Activated naive CD8-positive, alpha-beta T cell treated with anti-CD3 and anti-CD28 coated beads, Interleukin-2, amount 10 ng/mL, durations not matched to agents 7 days and 5 days (primary cell): Measurements from ENCODE around the gene MED12L. TPM values are rescaled to one million over a fixed set of nuclear protein-coding genes. Genes with fewer than 3 reads are reported as not detected.

Experiments
- ATAC-seq: fragments of 150-1000 bp; cut with Tn5 transposase; one replicate; pipeline ENCODE4 v1.10.0; 2021; ENCODE audit warnings: low read depth, moderate library complexity
- POLR2A ChIA-PET: fragments of 350-600 bp; sonication (Branson Sonifier 250); formaldehyde crosslinking; loops from one replicate; lab custom pipeline; 2021; ENCODE audit warnings: antibody characterized with exemption; lab: Charles Lee
- DNase-seq: peaks from one replicate; pipeline ENCODE4 v3.0.0; 2021
- H3K27ac Mint-ChIP-seq: one replicate; pipeline ENCODE4 v1.8.0; 2022; ENCODE audit warnings: mild to moderate bottlenecking, mixed read lengths
- H3K27me3 Mint-ChIP-seq: one replicate; pipeline ENCODE4 v1.8.0; 2022; ENCODE audit warnings: mild to moderate bottlenecking, moderate library complexity, mixed read lengths
- H3K36me3 Mint-ChIP-seq: one replicate; pipeline ENCODE4 v1.8.0; 2021; ENCODE audit warnings: mild to moderate bottlenecking, mixed read lengths
- H3K4me1 Mint-ChIP-seq: one replicate; pipeline ENCODE4 v1.8.0; 2021; ENCODE audit warnings: mixed read lengths
- H3K4me3 Mint-ChIP-seq: one replicate; pipeline ENCODE4 v1.8.0; 2022; ENCODE audit warnings: mild to moderate bottlenecking, moderate library complexity, mixed read lengths
- H3K9me3 Mint-ChIP-seq: one replicate; pipeline ENCODE4 v1.8.0; 2021; ENCODE audit warnings: mixed read lengths
- total RNA-seq, 2 experiments: library from RNA; stranded (reverse); gene quantifications; one replicate each; pipeline ENCODE4 v1.2.3, GENCODE V29; 2021

The MED12L gene
- total RNA-seq, 2 experiments from 2014 or later = 0.36 to 0.68 TPM

DNA sequence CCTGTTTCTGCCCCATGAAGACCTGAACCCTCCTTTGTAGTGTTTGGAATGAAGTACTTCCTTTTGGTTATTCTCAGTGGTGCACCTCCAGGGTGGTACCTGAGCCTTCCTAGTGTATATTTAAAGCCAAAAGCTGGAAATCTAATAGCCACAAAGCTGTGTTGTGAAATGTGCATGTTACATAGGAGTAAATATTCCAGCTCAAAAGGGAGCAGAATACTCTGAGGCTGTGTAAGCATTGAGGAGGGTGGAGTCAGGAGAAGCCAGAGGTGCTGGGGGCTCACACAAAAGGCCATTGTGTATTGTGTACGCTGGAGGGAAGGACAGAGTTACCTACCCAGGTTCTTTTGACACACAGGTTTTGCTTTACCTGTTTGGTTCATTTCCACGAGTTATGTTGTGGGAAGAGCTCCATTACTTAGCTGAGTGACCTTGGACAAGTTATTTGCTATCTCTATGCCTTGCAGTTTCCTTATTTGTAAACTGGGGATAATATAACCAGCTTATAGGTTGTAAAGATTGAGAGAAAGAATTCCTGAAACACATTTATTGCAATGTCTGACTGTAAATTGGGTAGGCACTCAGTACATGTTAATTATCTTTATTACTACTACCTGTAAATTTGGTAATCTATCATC, 92.9 kb downstream of the MED12L start:
- Mint-ChIP-seq H3K9me3 (no peaks in the 10 kb centered on the region), H3K4me3 (no peak overlapping the region), H3K27ac (no peak overlapping the region), H3K27me3 (no peaks in the 10 kb centered on the region), H3K4me1 (peaks cover 21% of the 10 kb centered on the region), H3K36me3 (peaks cover 4% of the 10 kb centered on the region)
- ATAC-seq (no peak), DNase-seq (no peak)
- POLR2A ChIA-PET = interaction anchor here (0.6 to 0.7 kb wide), 3 partner anchors 15 to 417 kb away, joined by 4 read pairs; no protein-coding TSS in a partner anchor

- Mint-ChIP-seq H3K9me3 (no peaks in the 10 kb centered on the region), H3K27ac (peak overlapping the region; percentile 66), H3K4me3 (peak overlapping the region; percentile 42), H3K27me3 (no peaks in the 10 kb centered on the region), H3K4me1 (peaks cover 36% of the 10 kb centered on the region), H3K36me3 (peaks cover 3% of the 10 kb centered on the region)
- POLR2A ChIA-PET = interaction anchor here (1.2 to 2.3 kb wide), 4 partner anchors 11 to 25 kb away, joined by 5 to 10 read pairs (median 5); partner anchors contain the start of gene GPR171
- ATAC-seq = peak; percentile 23
- DNase-seq = no peak
These were observed 97.0 kb downstream of the MED12L start for GRCh38 chr3:151182349-151183079.

- H3K36me3 Mint-ChIP-seq = peaks cover 3% of the 10 kb centered on the region
- H3K27ac Mint-ChIP-seq = peak overlapping the region; percentile 81
- H3K27me3 Mint-ChIP-seq = no peaks in the 10 kb centered on the region
- H3K9me3 Mint-ChIP-seq = no peaks in the 10 kb centered on the region
- H3K4me3 Mint-ChIP-seq = peak overlapping the region; percentile 78
- POLR2A ChIA-PET = interaction anchor here (1.2 to 2.3 kb wide), 4 partner anchors 12 to 24 kb away, joined by 5 to 10 read pairs (median 5); partner anchors contain the start of gene GPR171
- DNase-seq (no peak), ATAC-seq (peak; percentile 75)
- H3K4me1 Mint-ChIP-seq = peaks cover 36% of the 10 kb centered on the region
These were observed 97.8 kb downstream of the MED12L start for GRCh38 chr3:151183265-151183671.

DNA sequence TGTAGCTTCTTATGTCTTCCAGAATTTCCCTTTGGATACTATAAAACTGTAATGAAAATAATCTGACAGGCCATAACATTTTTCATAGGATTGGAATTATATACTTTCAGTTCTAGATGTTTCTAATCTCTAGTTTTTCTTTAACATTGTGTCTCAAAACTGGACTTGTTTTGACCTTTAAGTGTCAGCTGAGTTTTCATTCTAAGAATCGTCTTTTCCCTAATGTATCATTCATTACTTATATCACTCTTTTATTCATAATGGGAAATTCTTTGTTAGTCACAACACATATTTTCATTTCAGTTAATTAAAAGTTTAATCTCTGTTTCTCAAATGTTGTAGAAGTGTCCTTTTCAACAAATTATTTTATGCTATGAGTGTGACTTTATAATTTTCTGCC, 105.6 kb downstream of the MED12L start:
- POLR2A ChIA-PET = interaction anchor here (0.6 kb wide), 1 partner anchor 12 kb away, joined by 4 read pairs; the partner anchor contains the start of gene GPR171
- peaks cover 28% of the 10 kb centered on the region for H3K4me1 Mint-ChIP-seq
- DNase-seq = no peak

GRCh38 chr3:151192545-151192944, 107.1 kb downstream of the MED12L start:
- Mint-ChIP-seq H3K4me3 (no peak overlapping the region), H3K36me3 (peaks cover 50% of the 10 kb centered on the region), H3K4me1 (peaks cover 27% of the 10 kb centered on the region), H3K9me3 (peaks cover 22% of the 10 kb centered on the region), H3K27me3 (no peaks in the 10 kb centered on the region), H3K27ac (no peak overlapping the region)
- POLR2A ChIA-PET = interaction anchor here (1.1 to 1.9 kb wide), 4 partner anchors 9 to 21 kb away, joined by 3 to 4 read pairs (median 4); partner anchors contain the start of gene GPR171
- no peak for DNase-seq
- ATAC-seq = no peak

More for the DNA sequence above, 105.6 kb downstream of the MED12L start:
- Mint-ChIP-seq H3K36me3 (peaks cover 39% of the 10 kb centered on the region), H3K4me3 (no peak overlapping the region), H3K9me3 (peaks cover 17% of the 10 kb centered on the region), H3K27me3 (no peaks in the 10 kb centered on the region), H3K27ac (no peak overlapping the region)
- ATAC-seq = no peak

DNA sequence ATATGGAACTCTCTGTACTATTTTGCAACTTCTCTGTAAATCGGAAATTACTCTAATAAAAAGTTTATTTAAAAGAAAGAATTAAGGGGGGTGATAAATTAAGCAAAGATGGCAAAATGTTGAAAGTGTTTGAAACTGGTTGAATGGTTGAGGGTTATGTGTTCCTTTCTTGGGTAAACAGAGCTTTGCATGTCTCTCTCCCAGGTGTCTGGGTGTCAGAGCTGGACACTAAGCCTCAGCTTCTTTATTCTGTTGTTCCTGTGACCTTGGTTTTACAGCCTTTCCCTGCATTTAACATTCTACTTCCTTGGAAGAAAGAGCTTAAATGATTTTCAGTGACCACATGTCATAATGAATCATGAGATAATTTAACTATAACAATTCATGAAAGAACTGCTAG, 110.4 kb downstream of the MED12L start:
- no peak overlapping the region for H3K4me3 Mint-ChIP-seq
- H3K27ac Mint-ChIP-seq = no peak overlapping the region
- peaks cover 28% of the 10 kb centered on the region for H3K4me1 Mint-ChIP-seq
- no peaks in the 10 kb centered on the region for H3K27me3 Mint-ChIP-seq
- peaks cover 20% of the 10 kb centered on the region for H3K9me3 Mint-ChIP-seq
- H3K36me3 Mint-ChIP-seq = peaks cover 66% of the 10 kb centered on the region
- ATAC-seq (no peak), DNase-seq (no peak)
- POLR2A ChIA-PET = interaction anchor here (0.9 kb wide), 1 partner anchor 9 kb away, joined by 3 read pairs; no protein-coding TSS in a partner anchor

- DNase-seq = no peak
- no peaks in the 10 kb centered on the region for H3K27me3 Mint-ChIP-seq
- H3K27ac Mint-ChIP-seq = no peak overlapping the region
- H3K36me3 Mint-ChIP-seq = peaks cover 65% of the 10 kb centered on the region
- H3K9me3 Mint-ChIP-seq = peaks cover 16% of the 10 kb centered on the region
- no peak for ATAC-seq
- POLR2A ChIA-PET = interaction anchor here (0.9 kb wide), 1 partner anchor 10 kb away, joined by 3 read pairs; no protein-coding TSS in a partner anchor
- H3K4me3 Mint-ChIP-seq = peak overlapping the region; percentile 39
- H3K4me1 Mint-ChIP-seq = peaks cover 32% of the 10 kb centered on the region
These were observed 111.0 kb downstream of the MED12L start for GRCh38 chr3:151196434-151196833.

DNA sequence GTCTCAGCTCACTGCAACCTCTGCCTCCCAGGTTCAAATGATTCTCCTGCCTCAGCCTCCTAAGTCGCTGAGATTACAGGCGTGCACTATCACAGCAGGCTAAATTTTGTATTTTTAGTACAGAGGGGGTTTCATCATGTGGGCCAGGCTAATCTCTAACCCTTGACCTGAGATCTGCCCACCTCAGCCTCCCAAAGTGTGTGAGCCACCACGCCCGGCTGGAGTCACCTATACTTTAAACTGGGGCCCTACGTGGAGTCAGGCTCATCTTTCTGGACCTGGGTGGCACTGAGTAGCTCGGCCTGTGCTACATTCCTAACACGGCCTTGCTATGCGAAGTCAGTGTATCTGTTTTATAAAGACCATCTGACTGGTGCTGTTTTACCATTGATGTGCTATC, 111.8 kb downstream of the MED12L start:
- ATAC-seq (no peak), DNase-seq (no peak)
- Mint-ChIP-seq H3K36me3 (peaks cover 70% of the 10 kb centered on the region), H3K27ac (no peak overlapping the region), H3K9me3 (peaks cover 16% of the 10 kb centered on the region), H3K27me3 (no peaks in the 10 kb centered on the region), H3K4me3 (no peak overlapping the region), H3K4me1 (peaks cover 32% of the 10 kb centered on the region)
- POLR2A ChIA-PET = interaction anchor here (0.9 kb wide), 1 partner anchor 8 kb away, joined by 3 read pairs; no protein-coding TSS in a partner anchor

DNA sequence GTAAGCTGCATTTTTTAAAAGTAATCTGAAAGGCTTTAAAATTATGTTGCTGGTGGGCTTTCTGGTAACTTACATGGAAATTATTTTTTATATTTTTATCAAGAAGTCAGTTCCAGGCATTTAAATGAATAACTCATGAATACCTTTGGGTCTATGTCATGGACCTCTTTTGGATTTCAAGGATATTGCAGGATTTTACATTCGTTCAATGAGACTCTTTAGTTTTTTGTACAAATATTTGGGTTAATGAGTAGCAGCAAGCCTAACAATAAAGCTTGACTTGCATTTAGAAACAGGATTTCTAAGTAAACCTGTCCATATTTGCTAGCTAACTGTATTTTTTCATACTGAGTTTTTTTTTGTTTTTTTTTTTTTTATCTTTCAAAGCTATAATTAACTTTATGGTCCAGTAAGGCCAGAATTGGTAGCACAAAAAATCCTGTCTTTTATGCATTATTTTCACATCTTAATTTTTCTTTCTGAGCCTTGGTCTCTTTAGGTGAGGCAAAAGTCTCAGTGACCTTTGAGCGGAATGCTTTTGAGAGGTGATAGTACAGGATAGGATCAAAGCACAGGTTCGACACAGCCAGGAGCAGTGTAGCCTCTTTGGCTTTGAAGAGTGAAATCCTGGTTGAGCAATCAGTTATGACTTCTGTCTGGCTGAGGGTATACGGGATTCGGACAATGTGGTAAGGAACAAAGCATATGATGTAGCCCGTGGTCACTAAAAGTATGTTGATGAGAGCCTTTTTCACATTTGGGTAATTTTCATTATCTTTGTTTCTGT, 112.7 kb downstream of the MED12L start:
- POLR2A ChIA-PET = interaction anchor here (0.9 to 2.0 kb wide), 2 partner anchors 9 to 12 kb away, joined by 3 to 7 read pairs; no protein-coding TSS in a partner anchor
- peaks cover 10% of the 10 kb centered on the region for H3K9me3 Mint-ChIP-seq
- H3K36me3 Mint-ChIP-seq = peaks cover 65% of the 10 kb centered on the region
- H3K4me1 Mint-ChIP-seq = peaks cover 30% of the 10 kb centered on the region
- ATAC-seq (no peak), DNase-seq (no peak)
- H3K4me3 Mint-ChIP-seq = peak overlapping the region; percentile 88
- H3K27ac Mint-ChIP-seq = peak overlapping the region; percentile 95
- H3K27me3 Mint-ChIP-seq = no peaks in the 10 kb centered on the region

- POLR2A ChIA-PET = interaction anchor here (2.0 kb wide), 1 partner anchor 13 kb away, joined by 7 read pairs; no protein-coding TSS in a partner anchor
These were observed 113.4 kb downstream of the MED12L start for GRCh38 chr3:151198849-151199248.

DNA sequence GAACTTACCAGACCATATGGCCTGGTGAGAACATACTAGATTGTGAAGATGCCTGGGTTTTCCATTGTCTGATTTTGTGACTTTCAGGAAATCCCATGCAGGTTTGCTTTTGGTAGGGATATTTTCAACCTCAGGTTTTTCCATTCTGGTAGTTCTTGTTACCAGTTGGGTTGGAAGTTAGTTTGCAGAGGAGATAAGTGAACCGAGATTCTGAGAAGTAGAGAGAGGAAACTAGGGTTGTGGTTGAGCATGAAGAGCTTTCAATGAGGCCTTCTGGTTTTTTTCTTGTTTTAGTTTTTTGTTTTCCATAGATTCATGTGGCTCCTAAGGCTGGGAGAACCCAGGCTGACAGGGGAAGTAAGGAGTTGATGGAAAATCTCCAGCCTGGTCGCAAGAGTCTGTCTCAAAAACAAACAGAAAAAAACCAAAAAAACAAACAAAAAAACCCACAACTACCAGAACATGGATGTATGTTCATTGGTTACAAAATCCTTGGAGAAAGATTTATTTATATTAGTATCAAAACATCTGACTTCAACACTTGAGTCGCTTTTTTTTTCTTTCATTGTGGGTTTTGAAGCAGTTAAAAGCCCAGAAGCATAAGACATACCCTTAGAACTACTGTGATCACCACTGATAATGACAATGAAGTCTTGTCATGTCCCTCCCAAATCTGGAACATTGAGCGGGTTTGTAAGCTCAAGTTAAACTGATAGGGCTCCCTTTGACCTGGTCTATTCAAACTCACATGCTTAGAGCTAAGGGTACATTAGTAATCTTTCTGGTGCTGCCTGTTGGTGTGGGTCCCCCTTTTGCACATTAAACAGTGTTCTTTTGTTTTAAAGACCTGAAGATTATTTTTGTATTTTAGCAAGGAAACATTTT, 114.3 kb downstream of the MED12L start:
- Mint-ChIP-seq H3K27me3 (no peaks in the 10 kb centered on the region), H3K27ac (peak overlapping the region; percentile 95), H3K9me3 (peaks cover 6% of the 10 kb centered on the region), H3K36me3 (peaks cover 56% of the 10 kb centered on the region), H3K4me3 (peak overlapping the region; percentile 88), H3K4me1 (peaks cover 38% of the 10 kb centered on the region)
- DNase-seq = no peak
- ATAC-seq = peak; percentile 30
- POLR2A ChIA-PET = interaction anchor here (1.0 to 4.3 kb wide), 13 partner anchors 11 to 1069 kb away, joined by 3 to 31 read pairs (median 5); partner anchors contain the start of gene MBNL1

More at GRCh38 chr3:151198849-151199248, 113.4 kb downstream of the MED12L start:
- peaks cover 31% of the 10 kb centered on the region for H3K4me1 Mint-ChIP-seq
- ATAC-seq (no peak), DNase-seq (no peak)
- H3K27ac Mint-ChIP-seq = peak overlapping the region; percentile 95
- H3K36me3 Mint-ChIP-seq = peaks cover 63% of the 10 kb centered on the region
- peak overlapping the region; percentile 88 for H3K4me3 Mint-ChIP-seq
- H3K27me3 Mint-ChIP-seq = no peaks in the 10 kb centered on the region
- H3K9me3 Mint-ChIP-seq = peaks cover 10% of the 10 kb centered on the region
